Stimulated activated CD8-positive, alpha-beta memory T cell treated with anti-CD3 and anti-CD28 coated beads, Interleukin-7, amount 100 ng/mL, for 1 hour (primary cell): ENCODE measurements around the gene CNTNAP2.

ENCODE experiments used
- DNase-seq, 2 donors: peaks; one replicate each; pipeline ENCODE4 v3.0.0-alpha.2; 2020; ENCODE audit warnings: low read depth in 2 of 2

The CNTNAP2 gene

DNA sequence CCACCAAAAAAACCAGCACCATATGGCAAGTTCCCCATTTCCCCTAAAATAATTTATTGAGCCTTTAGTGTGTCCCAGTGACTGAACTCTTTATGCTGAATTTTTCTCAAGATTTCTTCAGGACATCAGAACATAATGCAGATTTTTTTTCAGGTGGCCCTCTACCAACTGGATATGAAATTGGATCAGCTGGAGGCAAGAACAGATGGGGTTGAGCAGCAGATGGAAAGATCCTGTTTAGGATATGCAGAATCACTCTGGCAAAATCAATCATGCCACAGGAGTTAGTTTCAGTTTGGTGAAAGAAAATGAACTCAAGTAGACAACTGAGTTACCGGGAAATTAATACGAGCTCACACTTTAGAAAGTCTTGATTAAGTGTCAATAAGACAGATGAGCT lies 1712.4 kb downstream of the CNTNAP2 start:
- DNase-seq, result no peak

DNA sequence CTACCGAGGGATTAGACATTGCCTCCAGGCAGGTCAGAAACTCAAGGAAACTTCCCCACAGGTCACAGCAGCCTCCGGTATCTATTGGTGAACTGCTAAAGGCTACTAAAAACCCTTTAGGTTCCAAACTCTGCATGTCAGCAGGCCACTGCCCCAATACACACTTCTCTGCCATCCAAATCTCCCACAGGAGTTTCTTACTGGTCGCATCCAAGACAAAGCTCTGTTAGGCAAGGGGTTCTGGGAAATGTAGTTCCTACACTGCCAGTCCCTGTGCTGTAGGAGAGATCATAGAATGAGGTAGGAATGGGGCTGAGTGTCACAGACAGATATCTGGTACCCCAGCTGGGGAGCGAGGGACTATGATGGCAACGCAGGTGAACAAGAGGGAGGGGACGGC lies 1717.0 kb downstream of the CNTNAP2 start:
- DNase-seq, result no peak

GRCh38 chr7:147833970-147834369 lies 1717.4 kb downstream of the CNTNAP2 start:
- no peak for DNase-seq

- no peak for DNase-seq
Observed at GRCh38 chr7:147852833-147853232, 1736.2 kb downstream of the CNTNAP2 start.

GRCh38 chr7:147857152-147858140 lies 1740.8 kb downstream of the CNTNAP2 start:
- DNase-seq, result no peak

DNA sequence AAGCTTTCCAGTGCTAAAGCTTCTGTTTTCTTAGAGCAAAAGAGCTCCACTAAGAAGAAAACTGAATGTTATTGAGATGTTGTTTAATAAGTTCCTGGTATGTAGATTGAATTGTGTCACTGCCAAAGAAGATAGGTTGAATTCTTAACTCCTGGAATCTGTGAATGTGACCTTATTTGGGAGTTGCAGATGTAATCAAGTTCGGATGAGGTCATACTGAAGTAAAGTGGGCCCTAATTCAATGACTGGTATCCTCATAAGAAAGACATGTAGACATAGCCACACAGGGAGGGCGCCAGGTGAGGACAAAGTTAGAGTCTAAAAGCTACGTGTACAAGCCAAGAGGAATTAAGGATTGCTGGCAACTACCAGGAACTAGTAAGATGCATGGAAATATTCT lies 1741.8 kb downstream of the CNTNAP2 start:
- DNase-seq, result no peak

DNA sequence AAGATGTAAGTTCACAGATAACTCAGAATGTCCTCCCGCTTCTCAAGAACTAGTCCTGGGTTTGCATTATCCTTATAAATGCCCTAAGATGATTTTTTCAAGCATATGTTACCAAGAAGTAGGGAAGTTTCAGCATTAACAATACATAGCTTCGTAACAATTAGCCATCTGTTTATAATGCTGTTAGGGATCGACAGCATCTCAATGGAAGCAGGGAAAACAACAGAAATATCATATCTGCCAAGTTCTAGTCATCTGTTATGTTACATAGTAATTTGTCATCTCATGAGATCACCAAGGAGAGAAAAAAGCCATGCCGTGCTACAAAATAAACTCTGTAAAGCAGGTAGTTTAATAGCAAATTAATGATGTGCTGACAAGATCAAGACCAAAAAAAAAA lies 1742.4 kb downstream of the CNTNAP2 start:
- DNase-seq, result no peak

DNA sequence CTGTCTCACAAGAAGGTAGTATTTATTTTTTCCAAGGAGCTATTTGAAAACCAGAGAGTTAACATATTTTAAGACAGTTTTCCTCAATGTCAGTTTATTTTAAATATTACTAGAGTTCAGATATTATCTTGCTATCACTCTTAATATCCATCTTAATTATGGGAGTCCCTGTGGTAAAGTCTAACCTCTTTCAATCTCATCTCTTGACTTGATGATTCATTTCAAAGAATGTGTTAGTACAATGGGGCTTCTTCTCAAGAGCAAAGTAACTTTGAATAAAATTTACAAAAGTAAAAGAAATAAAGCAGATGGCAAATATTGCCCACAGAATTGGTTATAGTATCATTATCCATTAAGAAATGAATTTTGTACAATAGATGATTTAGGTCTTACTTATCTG lies 1742.9 kb downstream of the CNTNAP2 start:
- no peak for DNase-seq

- no peak for DNase-seq
Observed at GRCh38 chr7:147861058-147861716, 1744.6 kb downstream of the CNTNAP2 start.

DNA sequence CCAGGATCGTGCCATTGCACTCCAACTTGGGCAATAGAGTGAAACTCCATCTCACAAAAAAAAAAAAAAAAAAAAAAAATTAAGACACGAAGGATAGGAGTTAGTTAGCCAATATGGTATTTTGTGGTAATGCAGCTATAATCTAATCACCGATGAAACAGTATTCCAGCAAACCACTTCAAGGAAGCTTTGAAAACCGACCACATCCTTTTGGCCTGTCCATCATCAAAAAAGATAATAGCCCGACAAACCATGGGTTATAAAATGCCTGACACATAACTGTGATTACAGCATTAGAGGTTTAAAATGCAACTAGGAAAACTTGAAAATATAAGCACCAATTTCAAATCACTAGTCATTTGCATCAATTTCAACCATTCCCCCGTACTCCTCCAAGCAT lies 1745.3 kb downstream of the CNTNAP2 start:
- no peak for DNase-seq

DNA sequence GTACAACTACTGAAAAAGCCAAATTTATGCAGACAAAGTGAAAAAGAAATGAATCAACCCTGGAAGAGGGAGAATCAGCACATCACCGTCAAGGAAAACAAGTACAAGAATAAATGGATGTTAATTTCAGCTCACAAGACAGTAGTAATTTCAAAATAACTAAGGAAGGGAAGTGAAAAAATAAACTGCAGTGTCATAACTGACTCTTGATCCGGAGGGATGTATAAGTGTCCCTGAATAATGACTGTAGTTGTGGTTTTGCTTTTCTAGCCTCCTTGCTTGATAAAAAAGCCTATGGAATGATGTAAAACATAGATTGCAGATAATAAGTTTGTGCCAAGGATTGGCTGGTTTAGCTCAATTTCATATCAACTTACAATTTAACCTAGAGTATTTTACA lies 1752.9 kb downstream of the CNTNAP2 start:
- DNase-seq, result no peak

- DNase-seq, result no peak
Observed at GRCh38 chr7:147878912-147879661, 1762.5 kb downstream of the CNTNAP2 start.

DNA sequence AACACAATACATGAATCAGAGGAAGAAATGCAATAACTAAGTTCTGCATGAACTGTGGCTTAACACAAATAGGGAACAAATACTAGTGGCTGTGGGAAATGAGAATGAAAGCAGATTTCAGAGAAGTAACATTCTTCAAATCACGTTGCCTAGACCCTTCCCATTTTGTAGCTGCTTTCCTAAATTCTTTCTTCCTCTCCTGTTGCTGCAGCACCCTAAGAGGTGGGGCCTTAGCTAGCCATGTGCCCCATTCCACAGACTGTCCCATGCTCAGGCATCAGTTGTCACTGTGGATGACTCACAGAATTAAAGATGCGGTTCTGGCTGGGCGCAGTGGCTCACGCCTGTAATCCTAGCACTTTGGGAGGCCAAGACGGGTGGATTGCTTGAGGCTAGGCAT lies 1769.3 kb downstream of the CNTNAP2 start:
- no peak for DNase-seq

DNA sequence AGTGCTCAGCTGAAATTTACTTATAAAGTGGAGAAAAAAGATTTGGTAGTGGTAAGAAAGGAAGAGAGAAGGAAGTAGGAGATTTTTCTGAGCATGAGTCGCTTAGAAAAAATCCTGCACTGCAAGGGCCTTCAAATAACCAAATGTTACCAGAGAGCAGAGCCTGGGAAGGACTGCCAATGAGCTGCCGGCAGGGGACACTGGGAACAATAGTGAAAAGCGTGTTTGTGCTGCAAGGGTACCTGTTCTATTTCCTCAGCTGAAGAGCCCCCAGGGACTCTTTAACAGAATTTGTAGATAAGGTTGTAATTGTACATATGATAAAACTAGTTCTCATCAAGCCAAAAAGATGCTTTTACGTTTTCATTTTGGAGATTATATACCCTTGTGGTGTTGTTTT lies 1777.7 kb downstream of the CNTNAP2 start:
- no peak for DNase-seq

GRCh38 chr7:147896121-147896520 lies 1779.5 kb downstream of the CNTNAP2 start:
- DNase-seq, result no peak

GRCh38 chr7:147903536-147904218 lies 1787.1 kb downstream of the CNTNAP2 start:
- no peak for DNase-seq

DNA sequence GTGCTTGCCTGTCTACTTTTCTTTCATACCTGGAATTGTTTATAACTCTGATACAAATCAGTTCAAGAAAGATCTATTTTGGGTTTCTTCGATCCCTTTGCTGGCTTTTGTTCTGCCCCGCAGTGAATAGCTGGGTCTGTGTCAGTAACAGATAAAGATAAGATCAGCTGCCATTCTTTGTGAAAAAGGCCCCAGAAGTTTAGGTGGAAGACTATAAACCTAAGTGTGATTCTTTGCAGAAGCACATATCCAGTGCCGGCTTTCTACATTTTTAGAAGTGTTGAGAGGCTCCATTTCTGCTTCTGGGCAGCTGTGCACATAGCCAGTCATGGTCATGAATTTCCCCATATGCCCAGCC lies 1787.6 kb downstream of the CNTNAP2 start:
- DNase-seq, result no peak

DNA sequence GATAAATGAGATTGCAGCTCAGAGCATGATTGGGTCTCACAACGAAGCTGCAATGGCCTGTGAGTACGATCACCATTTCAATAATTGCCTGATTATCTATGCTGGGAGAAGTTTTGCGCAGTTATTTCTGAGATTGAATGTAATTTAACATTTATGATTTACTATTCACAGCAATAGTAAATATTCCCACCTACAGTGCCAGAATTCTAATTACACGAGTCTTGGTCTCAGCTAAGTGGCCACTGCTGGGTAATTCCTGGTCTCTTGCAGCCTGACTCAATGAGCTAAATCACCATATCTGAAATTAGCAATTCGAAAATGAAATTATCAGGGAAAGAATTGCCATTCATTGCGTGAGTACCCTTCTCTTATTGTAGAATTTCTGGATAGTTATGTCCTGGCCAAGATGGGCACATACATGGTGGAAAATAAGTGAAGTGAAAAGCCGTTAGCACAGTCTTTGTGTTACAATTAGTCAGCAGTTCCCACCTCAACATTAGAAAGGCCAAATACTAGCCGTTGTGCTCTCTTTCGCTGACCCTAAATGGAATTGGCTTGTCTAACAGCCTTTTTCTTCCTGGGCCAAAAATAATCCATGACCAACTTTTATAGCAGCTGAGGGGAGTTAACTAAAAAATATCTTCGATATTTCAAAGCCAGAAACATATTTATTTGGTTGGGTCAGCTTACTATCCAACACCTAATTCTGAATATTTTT lies 1793.0 kb downstream of the CNTNAP2 start:
- no peak for DNase-seq

- DNase-seq, result no peak
Observed at GRCh38 chr7:147911201-147911601, 1794.6 kb downstream of the CNTNAP2 start.

DNA sequence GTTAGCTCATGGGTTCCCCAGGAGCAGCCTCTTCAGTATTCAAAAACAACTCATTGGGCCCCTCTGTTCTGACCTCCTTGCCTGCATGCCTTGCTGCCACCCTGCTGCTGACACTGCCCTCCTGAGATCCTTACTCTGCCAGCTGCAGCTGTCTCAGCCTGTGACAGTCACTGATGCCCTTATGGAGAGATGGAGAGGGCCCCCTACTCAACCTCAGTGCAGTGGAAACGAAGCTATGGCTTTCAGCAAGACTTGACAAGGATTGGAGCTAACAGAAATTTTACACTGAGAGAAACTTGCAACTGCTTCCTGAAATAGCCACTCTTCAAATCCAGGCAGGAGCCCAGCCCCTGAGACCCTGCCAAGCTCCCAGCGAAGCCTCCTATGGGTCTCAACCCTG lies 1795.7 kb downstream of the CNTNAP2 start:
- no peak for DNase-seq

DNA sequence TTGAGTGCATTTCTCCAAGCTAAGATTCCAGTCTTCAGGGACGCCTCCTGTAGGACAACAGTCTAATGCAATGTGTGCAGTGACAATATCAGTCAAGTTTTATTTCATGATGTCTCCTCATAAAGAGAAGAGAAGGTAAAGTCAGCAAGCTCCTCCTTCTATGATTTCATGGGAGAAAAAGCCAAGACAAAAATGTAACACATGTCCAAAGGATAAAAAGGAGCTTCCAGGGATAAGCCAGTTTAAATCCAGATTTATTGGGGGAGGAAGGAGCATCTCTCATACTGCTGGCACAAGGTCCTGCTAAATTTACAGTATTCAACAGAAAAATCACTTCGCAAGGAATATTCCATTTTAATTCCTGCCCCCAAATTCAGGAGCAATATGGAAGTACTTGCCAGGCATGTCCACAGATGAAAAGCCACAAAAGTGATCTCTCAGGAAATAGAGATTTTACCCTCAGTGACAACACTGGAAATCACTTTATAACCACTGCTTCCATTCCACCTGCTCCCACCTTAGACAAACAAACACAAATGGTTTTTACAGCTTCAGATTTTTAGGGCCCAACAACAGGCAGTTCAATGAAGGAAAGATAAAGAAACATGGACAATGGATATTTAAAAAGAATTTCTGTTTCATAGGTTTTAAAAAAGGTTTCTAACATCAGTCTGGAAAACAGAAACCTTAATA lies 1796.5 kb downstream of the CNTNAP2 start:
- no peak for DNase-seq
